PC-3 (cell line): ENCODE data around the gene EHBP1.

Source experiments
- EZH2 ChIP-seq: fragments of 300-600 bp; sonication (generic); IDR thresholded peaks from one replicate; pipeline ENCODE4 v1.6.1; 2017; ENCODE audit warnings: antibody characterized with exemption, mild to moderate bottlenecking, low read length; ENCODE audit not compliant: unreplicated experiment
- TF ChIP-seq, protein P1 (sequence below): fragments of 300-600 bp; sonication (generic); conservative IDR thresholded peaks from 2 replicates; pipeline ENCODE4 v1.5.1; 2017; ENCODE audit warnings: antibody characterized with exemption, low read depth, mild to moderate bottlenecking, low read length

DNA sequence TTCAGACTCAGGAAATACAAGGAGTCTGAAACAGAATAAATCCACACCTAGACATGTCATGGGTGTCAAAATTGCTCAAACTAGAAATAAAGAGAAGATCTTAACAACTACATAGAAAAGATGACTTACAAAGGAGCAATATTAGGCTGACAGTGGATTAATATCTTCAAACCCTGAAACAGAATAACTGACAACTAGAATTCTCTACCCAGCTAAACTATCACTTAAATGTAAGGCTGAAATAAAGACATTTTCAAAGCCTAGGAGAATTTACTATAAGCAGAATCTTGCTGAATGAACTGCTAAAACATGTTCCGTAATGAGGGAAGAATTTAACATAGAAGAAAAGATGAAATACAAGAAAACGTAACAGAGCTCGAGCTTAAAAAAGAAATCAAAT is 168.1 kb downstream of the EHBP1 start:
- TF ChIP-seq, protein P1, sequence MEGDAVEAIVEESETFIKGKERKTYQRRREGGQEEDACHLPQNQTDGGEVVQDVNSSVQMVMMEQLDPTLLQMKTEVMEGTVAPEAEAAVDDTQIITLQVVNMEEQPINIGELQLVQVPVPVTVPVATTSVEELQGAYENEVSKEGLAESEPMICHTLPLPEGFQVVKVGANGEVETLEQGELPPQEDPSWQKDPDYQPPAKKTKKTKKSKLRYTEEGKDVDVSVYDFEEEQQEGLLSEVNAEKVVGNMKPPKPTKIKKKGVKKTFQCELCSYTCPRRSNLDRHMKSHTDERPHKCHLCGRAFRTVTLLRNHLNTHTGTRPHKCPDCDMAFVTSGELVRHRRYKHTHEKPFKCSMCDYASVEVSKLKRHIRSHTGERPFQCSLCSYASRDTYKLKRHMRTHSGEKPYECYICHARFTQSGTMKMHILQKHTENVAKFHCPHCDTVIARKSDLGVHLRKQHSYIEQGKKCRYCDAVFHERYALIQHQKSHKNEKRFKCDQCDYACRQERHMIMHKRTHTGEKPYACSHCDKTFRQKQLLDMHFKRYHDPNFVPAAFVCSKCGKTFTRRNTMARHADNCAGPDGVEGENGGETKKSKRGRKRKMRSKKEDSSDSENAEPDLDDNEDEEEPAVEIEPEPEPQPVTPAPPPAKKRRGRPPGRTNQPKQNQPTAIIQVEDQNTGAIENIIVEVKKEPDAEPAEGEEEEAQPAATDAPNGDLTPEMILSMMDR: no peak
- no peak for TF ChIP-seq EZH2
